ENCODE data around the gene MAD1L1. TPM values are rescaled to one million over a fixed set of nuclear protein-coding genes. Genes with fewer than 3 reads are reported as not detected.
A peak's percentile ranks its signal among the peaks of the same experiment; 100 is the strongest.

Gene MAD1L1
- total and polyA plus RNA-seq, 2 of the 4 experiments (the other 2 are of a cell fraction): 29.0 to 40.9 TPM

DNA sequence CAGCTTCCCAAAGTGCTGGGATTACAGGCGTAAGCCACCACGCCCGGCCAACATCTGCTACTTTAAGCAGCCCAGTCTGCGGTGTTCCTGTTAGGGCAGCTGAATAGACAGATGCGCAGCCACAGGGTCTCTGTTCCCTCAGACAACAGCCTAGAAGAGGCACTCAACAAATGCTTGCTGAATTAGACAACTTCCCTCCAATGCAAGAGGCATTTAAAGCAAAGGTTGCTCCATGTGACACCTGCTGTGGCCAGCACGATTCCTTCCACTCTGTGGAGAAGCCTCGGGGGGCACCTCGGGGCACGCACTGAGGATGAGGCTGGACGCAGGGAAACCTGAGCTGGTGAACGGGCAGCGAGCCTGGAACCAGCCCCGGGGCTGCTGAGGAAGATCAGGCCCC, 237.8 kb downstream of the MAD1L1 start:
- H3K4me3 ChIP-seq (ENCODE audit: insufficient read depth, low read depth, low read length): no peak overlapping the region
- dilution Hi-C loops (cut with HindIII; ENCODE audit: low sequenced_read_pairs, unreplicated experiment): no loop called here
- no peak overlapping the region for H3K56ac ChIP-seq (ENCODE audit: extremely low read depth, insufficient read depth, low read length)
- WGBS, 2 experiments (ENCODE audit: extremely low coverage in 2 of 2, insufficient read length in 1 of 2): 91% methylated on average over 7 of the region's 13 CpGs; no CpG with 5 or more reads in 1 of the 2 experiments
- ATAC-seq (ENCODE audit: low read depth) (no peak), DNase-seq (no peak)
- H3K9ac ChIP-seq (ENCODE audit: low read depth, low read length): no peak overlapping the region
- ChIA-PET CTCF (interaction anchor here (0.5 kb wide), 1 partner anchor 284 kb away, joined by 3 read pairs; no protein-coding TSS in a partner anchor), POLR2A (ENCODE audit: unreplicated experiment) (no interaction called here)
- no peak overlapping the region for H3K27ac ChIP-seq (ENCODE audit: insufficient read depth, low read length)
- no peaks in the 10 kb centered on the region for H3K27me3 ChIP-seq (ENCODE audit: control insufficient read depth, insufficient read depth, low read length)
- no peak overlapping the region for H2BK120ac ChIP-seq (ENCODE audit: low read depth, low read length)
- H4K5ac ChIP-seq (ENCODE audit: low read depth, low read length): no peak overlapping the region
- no peak overlapping the region for H3K18ac ChIP-seq (ENCODE audit: low read depth, low read length)
- H3K36me3 ChIP-seq (ENCODE audit: control insufficient read depth, insufficient read depth, low read length): no peaks in the 10 kb centered on the region
- H3K4me1 ChIP-seq (ENCODE audit: control insufficient read depth, insufficient read depth, low read length): no peaks in the 10 kb centered on the region
- no peaks in the 10 kb centered on the region for H3K9me3 ChIP-seq (ENCODE audit: control insufficient read depth, insufficient read depth, low read length)
- no peaks in the 10 kb centered on the region; the same call in 1 of the 2 replicates for H4K20me1 ChIP-seq (ENCODE audit: insufficient read depth, low read length)
- H3K79me1 ChIP-seq (ENCODE audit: low read depth in 1 of 2, low read length in 2 of 2): no peaks in the 10 kb centered on the region
- no peak overlapping the region for H2BK15ac ChIP-seq (ENCODE audit: low read depth, low read length)
- in situ Hi-C loops (cut with MboI; ENCODE audit: low sequenced_read_pairs): no loop called here
- H3K14ac ChIP-seq (replicated peaks; ENCODE audit: low read depth, low read length): no peak overlapping the region
- H2AK9ac ChIP-seq (replicated peaks; ENCODE audit: low read depth, low read length, poor library complexity): no peak overlapping the region
- no peak overlapping the region for H4K91ac ChIP-seq (ENCODE audit: insufficient read depth, low read depth, low read length)
- H3K9me1 ChIP-seq (ENCODE audit: insufficient read depth, low read length): no peaks in the 10 kb centered on the region
- H3K23ac ChIP-seq (ENCODE audit: low read depth, low read length): no peak overlapping the region
- no peak overlapping the region for H4K8ac ChIP-seq (ENCODE audit: low read depth in 2 of 2, low read length in 2 of 2)
- H2BK5ac ChIP-seq (ENCODE audit: low read depth, low read length, poor library complexity, severe bottlenecking): no peak overlapping the region
- H3K4ac ChIP-seq (ENCODE audit: low read depth, low read length): no peak overlapping the region
- H2AK5ac ChIP-seq (ENCODE audit: low read depth, low read length): no peak overlapping the region
- peak overlapping the region; percentile 6 for H2AFZ ChIP-seq (replicated peaks; ENCODE audit: low read length, poor library complexity)
- intact Hi-C loops (cut with micrococcal nuclease): no loop called here
- H3K4me2 ChIP-seq (ENCODE audit: low read depth, low read length): no peak overlapping the region
- TF ChIP-seq BHLHE40 (IDR thresholded peaks at IDR 0.05; ENCODE audit: low read depth, low read length): no peak
- no peak for TF ChIP-seq MAFK (IDR thresholded peaks at IDR 0.05; ENCODE audit: low read depth, low read length)
- TF ChIP-seq CEBPB (IDR thresholded peaks at IDR 0.05; ENCODE audit: low read depth, low read length): no peak
- TF ChIP-seq, protein P1, sequence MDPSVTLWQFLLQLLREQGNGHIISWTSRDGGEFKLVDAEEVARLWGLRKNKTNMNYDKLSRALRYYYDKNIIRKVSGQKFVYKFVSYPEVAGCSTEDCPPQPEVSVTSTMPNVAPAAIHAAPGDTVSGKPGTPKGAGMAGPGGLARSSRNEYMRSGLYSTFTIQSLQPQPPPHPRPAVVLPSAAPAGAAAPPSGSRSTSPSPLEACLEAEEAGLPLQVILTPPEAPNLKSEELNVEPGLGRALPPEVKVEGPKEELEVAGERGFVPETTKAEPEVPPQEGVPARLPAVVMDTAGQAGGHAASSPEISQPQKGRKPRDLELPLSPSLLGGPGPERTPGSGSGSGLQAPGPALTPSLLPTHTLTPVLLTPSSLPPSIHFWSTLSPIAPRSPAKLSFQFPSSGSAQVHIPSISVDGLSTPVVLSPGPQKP (IDR thresholded peaks at IDR 0.05; ENCODE audit: borderline replicate concordance, low read depth, low read length): no peak
- no peak for TF ChIP-seq MAZ (IDR thresholded peaks at IDR 0.05; ENCODE audit: borderline replicate concordance, low read depth, low read length)
- no peak overlapping the region for H2BK20ac ChIP-seq (ENCODE audit: low read depth, low read length)
- no TSS peak for BruUV-seq (replicated peaks)
